Transverse colon (tissue), 4 donors: ENCODE measurements around the gene KCNK17.

Source experiments
- POLR2A ChIP-seq: fragments of 450-650 bp; IDR thresholded peaks from one replicate; pipeline ENCODE4 v1.6.1; 2016; ENCODE audit warnings: antibody characterized with exemption, mild to moderate bottlenecking, moderate library complexity
- POLR2AphosphoS5 ChIP-seq, 3 donors: sonication (generic); formaldehyde crosslinking; IDR thresholded peaks; one replicate each; pipeline ENCODE4 v1.6.1; 2016; ENCODE audit warnings: antibody characterized with exemption in 3 of 3
- TF ChIP-seq, protein P1 (sequence below), 5 experiments: fragments of 200-600 bp in 3 of 5; fragments of 450-650 bp in 2 of 5; sonication (generic) in 3 of 5; IDR thresholded peaks; 1 replicate in 2 of 5; 2 replicates in 3 of 5; pipeline ENCODE4 v1.5.1; 2016 to 2017; ENCODE audit warnings: antibody characterized with exemption in 5 of 5, inconsistent platforms in 3 of 5, mild to moderate bottlenecking in 2 of 5, moderate library complexity in 1 of 5

DNA sequence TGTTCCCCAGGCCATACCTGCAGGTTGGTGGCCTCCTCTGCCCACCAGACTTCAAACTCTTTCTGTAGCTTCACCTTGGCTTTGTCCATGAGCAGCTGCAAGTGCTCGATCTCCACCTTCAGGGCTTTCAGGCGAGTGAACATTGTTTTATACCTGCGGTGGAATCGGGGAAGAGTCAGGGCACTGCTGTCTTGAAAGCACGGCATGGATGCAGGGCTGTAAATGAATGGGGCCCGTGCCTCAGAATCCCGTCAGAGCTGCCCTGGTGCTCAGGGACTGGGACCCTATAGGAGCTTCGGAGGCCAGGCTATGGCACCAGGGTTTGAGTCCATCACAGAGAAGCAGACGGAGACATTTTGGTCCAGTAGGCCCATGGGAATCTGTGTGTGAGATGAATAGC, 46.2 kb upstream of the KCNK17 start:
- TF ChIP-seq, protein P1, sequence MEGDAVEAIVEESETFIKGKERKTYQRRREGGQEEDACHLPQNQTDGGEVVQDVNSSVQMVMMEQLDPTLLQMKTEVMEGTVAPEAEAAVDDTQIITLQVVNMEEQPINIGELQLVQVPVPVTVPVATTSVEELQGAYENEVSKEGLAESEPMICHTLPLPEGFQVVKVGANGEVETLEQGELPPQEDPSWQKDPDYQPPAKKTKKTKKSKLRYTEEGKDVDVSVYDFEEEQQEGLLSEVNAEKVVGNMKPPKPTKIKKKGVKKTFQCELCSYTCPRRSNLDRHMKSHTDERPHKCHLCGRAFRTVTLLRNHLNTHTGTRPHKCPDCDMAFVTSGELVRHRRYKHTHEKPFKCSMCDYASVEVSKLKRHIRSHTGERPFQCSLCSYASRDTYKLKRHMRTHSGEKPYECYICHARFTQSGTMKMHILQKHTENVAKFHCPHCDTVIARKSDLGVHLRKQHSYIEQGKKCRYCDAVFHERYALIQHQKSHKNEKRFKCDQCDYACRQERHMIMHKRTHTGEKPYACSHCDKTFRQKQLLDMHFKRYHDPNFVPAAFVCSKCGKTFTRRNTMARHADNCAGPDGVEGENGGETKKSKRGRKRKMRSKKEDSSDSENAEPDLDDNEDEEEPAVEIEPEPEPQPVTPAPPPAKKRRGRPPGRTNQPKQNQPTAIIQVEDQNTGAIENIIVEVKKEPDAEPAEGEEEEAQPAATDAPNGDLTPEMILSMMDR (IDR thresholded peaks at IDR 0.05): no peak
- TF ChIP-seq POLR2A: no peak
- TF ChIP-seq POLR2AphosphoS5 (IDR thresholded peaks at IDR 0.05): no peak
